Astrocyte (in vitro differentiated cells and primary cell): ENCODE results near the gene TET1. TPM values are rescaled to one million over a fixed set of nuclear protein-coding genes. Genes with fewer than 3 reads are reported as not detected.
A peak's percentile ranks its signal among the peaks of the same experiment; 100 is the strongest.

Experiments used
- DNase-seq: peaks from one replicate; pipeline ENCODE4 v3.0.0-alpha.2; 2010; ENCODE audit warnings: low read depth
- FAIRE-seq: peaks from 2 replicates; lab custom pipeline; 2011; peaks lifted over from hg19 to GRCh38; lab: Jason Lieb, UNC
- H2AFZ ChIP-seq: 2 replicates; pipeline ENCODE4 v1.6.0; 2012; ENCODE audit warnings: low read depth, low read length, inconsistent platforms
- H3K27ac ChIP-seq: 2 replicates; pipeline ENCODE4 v1.5.1; 2011; ENCODE audit warnings: low read depth, low read length, inconsistent platforms
- H3K27me3 ChIP-seq: 2 replicates; pipeline ENCODE4 v1.6.0; 2011; ENCODE audit warnings: low read length, inconsistent platforms; ENCODE audit not compliant: insufficient read depth
- H3K36me3 ChIP-seq: 2 replicates; pipeline ENCODE4 v1.5.1; 2011; ENCODE audit warnings: low read length, inconsistent platforms; ENCODE audit not compliant: insufficient read depth
- H3K4me1 ChIP-seq: 2 replicates; pipeline ENCODE4 v1.5.1; 2011; ENCODE audit warnings: low read length, inconsistent platforms; ENCODE audit not compliant: insufficient read depth
- H3K4me2 ChIP-seq: 2 replicates; pipeline ENCODE4 v1.6.0; 2012; ENCODE audit warnings: low read length, inconsistent platforms
- H3K4me3 ChIP-seq: 2 replicates; pipeline ENCODE4 v1.5.1; 2011; ENCODE audit warnings: low read depth, mild to moderate bottlenecking, low read length, inconsistent platforms; ENCODE audit not compliant: insufficient read depth
- H3K79me2 ChIP-seq: 2 replicates; pipeline ENCODE4 v1.6.0; 2012; ENCODE audit warnings: mild to moderate bottlenecking, low read length, inconsistent platforms; ENCODE audit not compliant: insufficient read depth
- H3K9ac ChIP-seq: 2 replicates; pipeline ENCODE4 v1.6.0; 2012; ENCODE audit warnings: mild to moderate bottlenecking, low read length, inconsistent platforms
- H3K9me3 ChIP-seq: 2 replicates; pipeline ENCODE4 v1.5.1; 2012; ENCODE audit warnings: low read depth, mild to moderate bottlenecking, low read length, inconsistent platforms; ENCODE audit not compliant: insufficient read depth
- H4K20me1 ChIP-seq: 2 replicates; pipeline ENCODE4 v1.6.0; 2012; ENCODE audit warnings: low read length, inconsistent platforms; ENCODE audit not compliant: insufficient read depth
- H3K27ac Mint-ChIP-seq: one replicate; pipeline ENCODE4 v1.8.0; 2021; ENCODE audit warnings: mild to moderate bottlenecking, mixed read lengths; ENCODE audit not compliant: unreplicated experiment
- H3K27me3 Mint-ChIP-seq: one replicate; pipeline ENCODE4 v1.8.0; 2021; ENCODE audit warnings: low read depth, mixed read lengths; ENCODE audit not compliant: unreplicated experiment
- H3K36me3 Mint-ChIP-seq: one replicate; pipeline ENCODE4 v1.8.0; 2021; ENCODE audit warnings: low read depth, mixed read lengths; ENCODE audit not compliant: unreplicated experiment
- H3K4me1 Mint-ChIP-seq: one replicate; pipeline ENCODE4 v1.8.0; 2021; ENCODE audit warnings: low read depth, mixed read lengths; ENCODE audit not compliant: unreplicated experiment
- H3K4me3 Mint-ChIP-seq: one replicate; pipeline ENCODE4 v1.8.0; 2021; ENCODE audit warnings: mild to moderate bottlenecking, moderate library complexity, mixed read lengths; ENCODE audit not compliant: unreplicated experiment
- H3K9me3 Mint-ChIP-seq: one replicate; pipeline ENCODE4 v1.8.0; 2021; ENCODE audit warnings: mild to moderate bottlenecking, mixed read lengths; ENCODE audit not compliant: unreplicated experiment
- EZH2 ChIP-seq: IDR thresholded peaks from 2 replicates; pipeline ENCODE4 v1.6.1; 2012; ENCODE audit warnings: mild to moderate bottlenecking, low read length, inconsistent platforms; ENCODE audit not compliant: insufficient read depth
- total RNA-seq: library from RNA; stranded (reverse); gene quantifications from 2 replicates; pipeline ENCODE4 v1.2.1, GENCODE V29; 2021
- TF ChIP-seq, protein P1 (sequence below): IDR thresholded peaks from 2 replicates; pipeline ENCODE4 v1.5.1; 2011; ENCODE audit warnings: low read depth, mild to moderate bottlenecking, inconsistent platforms, low read length, moderate library complexity; ENCODE audit not compliant: insufficient read depth

TET1 gene
- total RNA-seq, 1 donor from 2014 or later, result 7.1 TPM

DNA sequence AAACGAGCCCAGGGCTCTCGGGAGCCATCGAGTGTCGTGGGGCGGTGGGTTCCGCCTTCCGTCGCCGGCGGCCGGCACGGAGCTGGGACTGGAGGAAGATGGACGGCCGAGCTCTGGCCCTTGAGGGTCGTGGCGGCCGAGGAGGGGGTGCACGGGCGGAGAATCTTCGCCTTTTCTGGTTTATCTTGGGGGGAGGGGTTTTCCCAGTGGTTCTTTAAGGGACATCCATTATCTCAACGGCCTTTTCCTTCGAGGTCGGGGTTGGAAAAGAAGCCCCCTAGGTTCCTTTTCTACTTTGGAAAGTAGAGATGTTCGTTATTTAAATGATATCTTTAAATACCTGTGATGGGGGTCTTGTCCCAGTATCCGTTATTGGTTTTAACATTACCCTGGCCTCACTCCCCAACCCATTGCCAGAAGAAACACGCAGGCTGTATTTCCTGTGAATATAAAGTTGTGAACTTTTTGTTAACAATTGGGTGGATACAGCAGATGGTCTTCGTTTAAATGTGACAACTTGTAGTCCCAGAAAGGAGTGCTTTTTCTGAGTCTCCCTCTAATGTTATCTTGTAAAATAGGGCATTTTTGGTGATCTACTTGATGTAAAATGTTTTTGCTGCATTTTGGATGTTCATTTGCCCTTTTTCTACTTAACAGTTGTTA is 161.7 kb downstream of the TET1 start:
- peak overlapping the region; percentile 84 for H3K27ac ChIP-seq
- H3K36me3 ChIP-seq, result peaks cover 5% of the 10 kb centered on the region
- Mint-ChIP-seq H3K4me3 (peak overlapping the region; percentile 96), H3K4me1 (peaks cover 3% of the 10 kb centered on the region), H3K27ac (peak overlapping the region; percentile 87), H3K27me3 (no peaks in the 10 kb centered on the region), H3K36me3 (peaks cover 5% of the 10 kb centered on the region), H3K9me3 (no peaks in the 10 kb centered on the region)
- no peaks in the 10 kb centered on the region for H3K27me3 ChIP-seq
- peak overlapping the region; percentile 97 for H3K9ac ChIP-seq
- H4K20me1 ChIP-seq, result peaks cover 3% of the 10 kb centered on the region
- no peaks in the 10 kb centered on the region for H3K4me1 ChIP-seq
- H2AFZ ChIP-seq, result peak overlapping the region; percentile 78
- H3K79me2 ChIP-seq, result peaks cover 55% of the 10 kb centered on the region
- no peaks in the 10 kb centered on the region for H3K9me3 ChIP-seq
- peak overlapping the region; percentile 92 for H3K4me2 ChIP-seq
- TF ChIP-seq, protein P1, sequence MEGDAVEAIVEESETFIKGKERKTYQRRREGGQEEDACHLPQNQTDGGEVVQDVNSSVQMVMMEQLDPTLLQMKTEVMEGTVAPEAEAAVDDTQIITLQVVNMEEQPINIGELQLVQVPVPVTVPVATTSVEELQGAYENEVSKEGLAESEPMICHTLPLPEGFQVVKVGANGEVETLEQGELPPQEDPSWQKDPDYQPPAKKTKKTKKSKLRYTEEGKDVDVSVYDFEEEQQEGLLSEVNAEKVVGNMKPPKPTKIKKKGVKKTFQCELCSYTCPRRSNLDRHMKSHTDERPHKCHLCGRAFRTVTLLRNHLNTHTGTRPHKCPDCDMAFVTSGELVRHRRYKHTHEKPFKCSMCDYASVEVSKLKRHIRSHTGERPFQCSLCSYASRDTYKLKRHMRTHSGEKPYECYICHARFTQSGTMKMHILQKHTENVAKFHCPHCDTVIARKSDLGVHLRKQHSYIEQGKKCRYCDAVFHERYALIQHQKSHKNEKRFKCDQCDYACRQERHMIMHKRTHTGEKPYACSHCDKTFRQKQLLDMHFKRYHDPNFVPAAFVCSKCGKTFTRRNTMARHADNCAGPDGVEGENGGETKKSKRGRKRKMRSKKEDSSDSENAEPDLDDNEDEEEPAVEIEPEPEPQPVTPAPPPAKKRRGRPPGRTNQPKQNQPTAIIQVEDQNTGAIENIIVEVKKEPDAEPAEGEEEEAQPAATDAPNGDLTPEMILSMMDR, result no peak
- TF ChIP-seq EZH2, result no peak
- DNase-seq (no peak), FAIRE-seq (no peak)
- peak overlapping the region; percentile 84 for H3K4me3 ChIP-seq

DNA sequence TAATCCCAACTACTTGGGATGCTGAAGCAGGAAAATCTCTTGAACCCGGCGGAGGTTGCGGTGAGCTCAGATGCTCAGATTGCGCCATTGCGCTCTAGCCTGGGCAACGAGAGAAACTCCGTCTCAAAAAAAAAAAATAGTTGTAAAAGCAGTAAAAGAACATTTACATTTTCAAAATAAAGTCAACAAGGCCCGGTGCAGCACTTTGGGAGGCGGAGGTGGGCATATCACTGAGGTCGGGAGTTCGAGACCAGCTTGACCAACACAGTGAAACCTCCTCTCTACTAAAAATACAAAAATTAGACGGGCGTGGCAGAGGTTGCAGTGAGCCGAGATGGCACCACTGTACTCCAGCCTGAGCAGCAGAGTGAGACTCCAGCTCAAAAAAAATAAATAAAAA is 164.9 kb downstream of the TET1 start:
- no peaks in the 10 kb centered on the region for H3K27me3 ChIP-seq
- H3K4me1 ChIP-seq, result no peaks in the 10 kb centered on the region
- peaks cover 4% of the 10 kb centered on the region for H3K4me1 Mint-ChIP-seq
- no peak overlapping the region for H3K4me2 ChIP-seq
- H3K9me3 Mint-ChIP-seq, result no peaks in the 10 kb centered on the region
- no peak overlapping the region for H3K27ac Mint-ChIP-seq
- H3K79me2 ChIP-seq, result peaks cover 85% of the 10 kb centered on the region
- H3K9me3 ChIP-seq, result no peaks in the 10 kb centered on the region
- H3K27me3 Mint-ChIP-seq, result no peaks in the 10 kb centered on the region
- H2AFZ ChIP-seq, result no peak overlapping the region
- H3K4me3 Mint-ChIP-seq, result peak overlapping the region; percentile 74
- H3K27ac ChIP-seq, result no peak overlapping the region
- TF ChIP-seq, protein P1, result no peak
- no peak for TF ChIP-seq EZH2
- no peak for FAIRE-seq
- peaks cover 11% of the 10 kb centered on the region for H3K36me3 ChIP-seq
- no peak overlapping the region for H3K9ac ChIP-seq
- H3K36me3 Mint-ChIP-seq, result peaks cover 9% of the 10 kb centered on the region
- H3K4me3 ChIP-seq, result no peak overlapping the region
- no peak for DNase-seq
- peaks cover 10% of the 10 kb centered on the region for H4K20me1 ChIP-seq

DNA sequence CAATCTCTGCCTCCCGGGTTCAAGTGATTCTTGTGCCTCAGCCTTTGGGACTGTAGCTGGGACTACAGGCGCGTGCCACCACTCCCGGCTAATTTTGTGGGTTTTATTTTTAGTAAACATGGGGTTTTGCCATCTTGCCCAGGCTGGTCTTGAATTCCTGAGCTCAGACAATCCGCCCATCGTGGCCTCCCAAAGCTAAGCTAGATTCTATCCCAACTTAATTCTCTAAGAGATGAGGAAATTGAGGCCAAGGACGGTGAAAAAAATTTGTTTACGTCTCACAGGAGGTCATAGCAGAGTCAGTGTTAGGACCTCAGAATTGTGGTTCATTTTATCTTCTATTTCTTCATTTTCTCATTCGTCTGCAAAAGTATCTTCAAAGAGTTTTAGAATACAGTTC is 167.0 kb downstream of the TET1 start:
- Histone ChIP-seq H3K27ac (no peak overlapping the region), H2AFZ (no peak overlapping the region), H3K9me3 (no peaks in the 10 kb centered on the region), H3K4me1 (no peaks in the 10 kb centered on the region), H4K20me1 (peaks cover 22% of the 10 kb centered on the region), H3K79me2 (peaks cover 91% of the 10 kb centered on the region), H3K27me3 (no peaks in the 10 kb centered on the region), H3K4me3 (no peak overlapping the region), H3K36me3 (peaks cover 14% of the 10 kb centered on the region), H3K9ac (no peak overlapping the region), H3K4me2 (no peak overlapping the region)
- H3K4me1 Mint-ChIP-seq, result peaks cover 4% of the 10 kb centered on the region
- DNase-seq (no peak), FAIRE-seq (no peak)
- TF ChIP-seq, protein P1, result no peak
- no peak for TF ChIP-seq EZH2
- no peaks in the 10 kb centered on the region for H3K27me3 Mint-ChIP-seq
- peak overlapping the region; percentile 47 for H3K27ac Mint-ChIP-seq
- no peak overlapping the region for H3K4me3 Mint-ChIP-seq
- peaks cover 12% of the 10 kb centered on the region for H3K36me3 Mint-ChIP-seq
- H3K9me3 Mint-ChIP-seq, result no peaks in the 10 kb centered on the region
